Fibroblast of lung (primary cell): ENCODE measurements around the gene EXOSC7.

Experiments used
- CTCF ChIP-seq, 2 donors: IDR thresholded peaks in 1 of 2; conservative IDR thresholded peaks in 1 of 2; 1 replicate in 1 of 2; 2 replicates in 1 of 2; pipeline ENCODE4 v1.5.1; 2011 to 2012; ENCODE audit warnings: low read length in 2 of 2, control low read depth in 1 of 2, inconsistent platforms in 1 of 2, low read depth in 1 of 2, mild to moderate bottlenecking in 1 of 2
- EZH2 ChIP-seq: IDR thresholded peaks from 2 replicates; pipeline ENCODE4 v1.5.1; 2012; ENCODE audit warnings: low read length, control low read depth, mild to moderate bottlenecking; ENCODE audit errors: missing control alignments

GRCh38 chr3:44954304-44954703, 21.7 kb upstream of the EXOSC7 start:
- TF ChIP-seq CTCF (conservative IDR thresholded peaks at IDR 0.05 in 1 of 2, IDR thresholded peaks at IDR 0.05 in 1 of 2; ENCODE audit: low read depth in 1 of 2, low read length in 2 of 2) = no peak
- no peak for TF ChIP-seq EZH2
